Cerebellar nuclear complex (tissue), 1 donor: ENCODE results near the gene C4orf46.
A peak's percentile ranks its signal among the peaks of the same experiment; 100 is the strongest.
"Not testable (repeated sequence)": the region's sequence is repeated elsewhere in the genome, so short reads cannot be mapped to it uniquely, and the experiment has no call there.

Experiments
- DNase-seq, 2 experiments: peaks; one replicate each; lab custom pipeline; 2025; lab: John Stamatoyannopoulos, UW

C4orf46 gene

DNA sequence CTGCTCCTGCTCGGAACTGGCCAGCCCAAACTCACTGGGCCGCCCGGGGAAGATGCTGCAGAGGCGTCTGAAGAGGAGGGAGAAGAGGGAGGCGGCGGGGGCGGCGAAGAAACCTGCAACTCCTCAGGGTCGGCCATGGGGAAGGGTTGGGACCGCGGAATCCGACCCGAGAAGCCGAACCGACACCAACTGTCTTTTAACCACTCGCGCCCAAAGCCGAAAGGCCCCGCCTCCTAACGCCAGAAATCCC, at the start of gene C4orf46:
C4orf46 (minus strand) TSS at position 223 of the 250 bp plus-strand sequence; CDS start at position 137, 86 bp downstream.
- DNase-seq = no peak

DNA sequence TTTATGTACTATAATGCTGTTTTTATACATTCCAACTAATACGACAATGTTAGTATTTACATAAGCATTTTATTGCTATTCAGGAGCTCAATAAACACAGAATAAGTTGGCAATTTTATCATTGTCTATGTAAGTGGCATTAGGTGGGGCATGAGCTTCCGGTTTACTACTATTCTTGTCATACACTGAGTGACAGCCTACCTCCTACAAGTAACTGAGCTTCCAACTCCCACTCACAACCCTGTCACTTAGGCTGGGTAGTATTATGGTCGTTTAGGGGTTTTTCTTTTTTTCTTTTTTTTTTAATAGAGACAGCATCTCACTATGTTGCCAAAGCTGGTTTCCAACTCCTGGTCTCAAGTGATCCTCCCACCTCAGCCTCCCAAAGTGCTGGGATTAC, 44.1 kb upstream of the C4orf46 start:
- no peak for DNase-seq

DNA sequence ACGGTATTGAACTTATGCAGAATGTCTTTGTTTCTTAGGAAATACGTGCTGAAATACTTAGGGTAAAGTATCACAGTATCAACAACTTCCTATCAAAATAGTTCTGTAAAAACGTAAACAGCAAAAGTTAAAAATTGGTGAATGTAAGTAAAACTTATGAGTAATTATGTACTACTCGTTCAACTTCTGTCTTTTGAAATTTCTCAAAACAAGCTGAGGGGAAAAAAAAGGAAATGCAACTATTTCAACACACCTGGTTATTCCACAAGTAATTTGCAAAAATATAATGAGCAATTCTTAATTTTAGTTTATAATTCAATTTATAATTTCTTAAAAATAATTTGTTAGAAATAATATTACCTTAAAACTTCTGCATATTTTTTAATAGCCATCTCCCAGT, 43.2 kb upstream of the C4orf46 start:
- DNase-seq = no peak

DNA sequence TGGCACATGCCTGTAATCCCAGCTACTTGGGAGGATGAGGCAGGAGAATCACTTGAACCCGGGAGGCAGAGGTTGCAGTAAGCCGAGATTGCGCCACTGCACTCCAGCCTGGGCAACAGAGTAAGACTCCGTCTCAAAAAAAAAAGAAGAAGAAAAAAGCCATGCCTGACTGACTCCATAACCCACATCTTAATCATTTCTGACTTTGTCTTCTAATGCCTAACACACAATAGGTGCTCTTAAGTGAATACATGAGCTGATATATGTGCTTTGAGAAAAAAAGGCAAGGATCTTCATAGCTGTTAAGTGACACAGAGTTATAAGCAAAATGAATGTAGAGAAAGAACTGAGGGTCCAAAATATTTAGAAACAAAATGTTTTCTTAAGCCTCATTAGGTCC, 40.9 kb upstream of the C4orf46 start:
- not testable (repeated sequence) for DNase-seq

DNA sequence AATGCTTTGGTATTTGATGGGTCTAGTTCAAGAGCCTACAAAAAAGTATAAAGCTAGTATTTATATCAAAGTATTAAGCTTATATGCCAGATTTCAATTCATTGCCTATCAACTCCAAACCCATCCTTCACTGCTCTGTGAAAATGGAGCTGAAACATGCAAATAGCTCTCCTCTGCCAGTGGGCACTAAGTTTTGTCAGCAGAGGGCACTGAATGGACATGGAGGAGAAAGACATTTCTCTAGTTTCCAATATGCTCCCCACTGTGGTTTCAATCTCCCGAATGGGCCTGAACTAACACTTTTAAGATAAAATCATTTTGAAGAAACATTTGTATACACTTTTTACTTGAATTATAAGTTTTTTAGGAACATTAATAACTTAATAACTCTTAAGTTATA, 39.1 kb upstream of the C4orf46 start:
- DNase-seq = no peak

DNA sequence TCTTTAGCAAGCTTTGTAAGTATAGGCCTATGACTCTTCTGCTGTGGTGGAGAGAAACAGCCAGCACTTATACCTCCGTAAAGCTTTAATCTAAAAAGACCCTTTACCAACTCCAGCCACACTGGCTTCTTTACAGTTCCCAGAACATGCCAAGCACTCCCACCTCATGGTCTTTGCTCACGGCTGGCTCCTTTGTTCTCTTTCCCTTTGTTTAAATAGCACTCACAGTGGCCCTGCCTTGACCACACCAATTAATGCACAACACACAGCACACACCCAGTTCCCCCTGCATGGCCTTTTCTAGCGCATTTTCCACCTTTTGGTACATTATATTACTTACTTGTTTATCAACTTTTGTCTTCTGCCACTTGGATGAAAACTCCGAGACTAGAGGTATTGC, 32.6 kb upstream of the C4orf46 start:
- DNase-seq = no peak

DNA sequence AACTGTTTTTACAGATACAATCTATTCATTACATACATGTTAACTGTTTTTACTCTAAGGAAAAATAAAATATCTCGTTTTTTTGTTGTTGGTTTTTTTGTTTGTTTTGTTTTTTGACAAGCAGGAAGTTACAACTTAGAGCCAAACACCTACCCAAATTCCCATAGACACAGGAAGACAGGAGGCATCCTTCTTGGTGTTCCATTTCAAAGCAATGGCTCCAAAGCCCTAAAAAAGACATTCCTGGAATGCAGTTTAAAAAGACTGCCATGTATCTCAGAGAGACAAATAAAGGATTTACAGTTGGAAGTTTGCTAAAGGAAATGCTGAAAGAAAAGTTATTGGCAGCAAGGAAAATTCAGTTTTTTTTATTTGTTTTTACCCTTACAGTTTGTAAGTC, 17.1 kb upstream of the C4orf46 start:
- no peak for DNase-seq

DNA sequence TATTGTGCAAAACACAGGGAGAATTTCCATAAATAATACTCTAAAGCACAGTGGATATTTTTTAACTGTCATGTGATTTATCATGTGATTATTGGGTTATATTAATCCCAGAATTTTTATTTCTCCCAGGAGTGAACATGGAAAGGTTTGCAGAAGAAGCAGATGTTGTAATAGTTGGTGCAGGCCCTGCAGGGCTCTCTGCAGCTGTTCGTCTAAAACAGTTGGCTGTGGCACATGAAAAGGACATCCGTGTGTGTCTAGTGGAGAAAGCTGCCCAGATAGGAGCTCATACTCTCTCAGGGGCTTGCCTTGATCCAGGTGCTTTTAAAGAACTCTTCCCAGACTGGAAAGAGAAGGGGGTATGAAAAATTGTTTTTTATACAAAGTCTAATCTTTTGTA, 10.4 kb upstream of the C4orf46 start:
- no peak for DNase-seq

DNA sequence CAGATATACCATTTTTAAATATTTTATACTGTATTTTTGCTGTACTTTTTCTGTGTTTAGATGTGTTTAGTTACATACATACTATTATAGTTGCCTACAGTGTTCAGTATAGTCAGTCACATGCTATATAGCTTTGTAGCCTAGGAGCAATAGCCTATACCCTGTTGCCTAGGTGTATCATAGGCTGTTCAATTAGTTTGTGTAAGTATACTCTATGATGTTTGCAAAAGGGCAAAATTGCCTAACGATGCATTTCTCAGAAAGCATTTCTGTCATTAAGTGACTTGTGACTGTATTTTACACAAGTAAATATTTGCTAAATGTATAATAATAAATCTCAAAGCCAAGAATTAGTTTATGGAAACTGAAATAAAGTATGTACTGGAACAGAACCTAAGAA, 9.9 kb upstream of the C4orf46 start:
- no peak for DNase-seq

DNA sequence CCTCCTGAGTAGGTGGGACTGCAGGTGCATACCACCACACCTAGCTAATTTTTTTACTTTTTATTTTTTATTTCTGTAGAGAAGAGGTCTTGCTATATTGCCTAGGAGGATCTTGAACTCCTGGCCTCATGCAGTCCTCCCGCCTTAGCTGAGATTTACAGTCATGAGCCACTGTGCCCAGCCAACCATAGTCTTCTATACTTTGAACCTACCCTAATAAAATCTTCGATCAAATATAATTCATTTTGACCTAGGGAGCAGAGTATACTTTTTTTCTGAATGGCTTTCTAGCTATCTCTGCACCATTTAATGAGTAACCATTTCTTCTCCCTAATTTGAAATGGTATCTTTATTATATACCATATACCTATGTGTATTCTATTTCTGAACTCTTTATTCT, 7.1 kb upstream of the C4orf46 start:
- DNase-seq = no peak

DNA sequence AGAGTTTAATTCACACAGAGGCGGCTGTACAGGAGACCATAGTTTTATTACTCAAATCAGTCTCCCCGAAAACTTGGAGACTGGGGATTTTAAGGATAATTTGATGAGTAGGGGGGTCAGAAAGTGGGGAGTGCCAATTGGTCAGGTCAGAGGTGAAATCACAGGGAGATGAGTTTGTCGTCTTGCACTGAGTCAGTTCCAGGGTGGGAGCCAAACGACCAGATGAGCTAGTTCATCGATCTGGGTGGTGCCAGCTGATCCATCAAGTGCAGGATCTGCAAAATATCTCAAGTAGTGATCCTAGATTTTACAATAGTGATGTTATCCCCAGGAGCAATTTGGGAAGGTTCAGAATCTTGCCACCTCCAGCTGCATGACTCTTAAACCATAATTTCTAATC, 4.4 kb upstream of the C4orf46 start:
- DNase-seq = no peak

DNA sequence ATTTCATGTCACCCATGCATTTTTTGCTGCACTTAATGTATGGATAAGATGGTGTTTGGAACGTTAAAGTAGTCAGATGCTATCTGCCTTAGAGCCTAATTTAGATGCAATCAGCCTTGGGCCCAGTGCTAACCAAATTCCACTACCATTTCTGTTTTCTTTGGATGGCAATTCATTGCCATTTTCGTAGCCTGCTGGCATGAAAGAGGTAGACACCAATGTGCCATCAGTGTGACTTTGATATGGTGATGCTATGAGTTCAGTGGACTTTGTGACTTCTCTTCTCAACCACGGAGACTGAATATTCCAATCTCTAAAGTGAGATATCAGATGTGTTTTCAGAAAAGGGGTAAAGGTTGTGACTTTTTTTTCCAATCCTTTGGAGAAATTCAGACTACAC, 1.9 kb upstream of the C4orf46 start:
- no peak for DNase-seq

DNA sequence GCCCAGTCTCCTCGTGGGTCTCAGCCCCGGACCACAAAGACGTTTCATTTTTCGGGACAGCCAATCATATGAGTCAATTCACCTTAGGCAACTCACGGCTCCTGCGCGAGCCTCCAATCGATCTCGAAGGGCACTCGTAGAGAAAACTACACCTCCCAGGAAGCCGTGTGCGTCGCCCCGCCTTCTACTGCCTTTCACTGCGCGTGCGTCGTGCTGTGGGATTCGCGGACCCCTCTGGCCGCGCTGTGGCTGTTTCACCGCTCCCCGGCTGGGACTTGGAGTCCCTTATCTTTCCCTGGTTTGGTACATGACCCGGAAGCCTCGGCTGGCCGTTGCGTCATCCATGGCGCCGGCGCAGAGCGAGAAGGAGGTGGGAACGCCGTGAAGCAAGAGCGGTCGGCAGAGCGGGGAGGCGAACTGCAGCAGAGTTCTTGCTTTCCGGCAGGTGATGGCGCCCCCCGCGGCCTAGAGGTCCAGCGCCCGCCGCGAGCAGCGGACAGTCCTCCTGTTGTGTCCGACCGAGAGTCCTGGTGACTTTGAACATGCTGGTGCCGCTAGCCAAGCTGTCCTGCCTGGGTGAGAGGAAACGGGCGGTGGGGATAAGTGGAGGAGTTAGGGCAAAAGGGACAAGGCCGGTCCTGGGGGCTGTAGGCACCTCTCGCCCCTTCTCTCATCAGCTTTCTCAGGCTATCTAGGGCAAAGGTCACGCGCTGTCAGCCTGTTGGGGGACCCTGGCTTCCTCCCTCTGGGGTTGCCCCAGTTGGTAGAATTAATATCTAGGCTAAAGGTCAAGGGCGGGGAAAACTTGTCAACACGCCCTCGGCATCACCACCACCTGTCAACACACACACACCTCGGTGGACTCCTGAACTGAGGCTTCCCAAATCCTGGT, 474 bp upstream of the C4orf46 start, which contains the start of gene ETFDH:
ETFDH (plus strand) TSS at position 382 of the 892 bp plus-strand sequence; CDS start at position 543, 161 bp downstream.
- peak; percentile 100 for DNase-seq

DNA sequence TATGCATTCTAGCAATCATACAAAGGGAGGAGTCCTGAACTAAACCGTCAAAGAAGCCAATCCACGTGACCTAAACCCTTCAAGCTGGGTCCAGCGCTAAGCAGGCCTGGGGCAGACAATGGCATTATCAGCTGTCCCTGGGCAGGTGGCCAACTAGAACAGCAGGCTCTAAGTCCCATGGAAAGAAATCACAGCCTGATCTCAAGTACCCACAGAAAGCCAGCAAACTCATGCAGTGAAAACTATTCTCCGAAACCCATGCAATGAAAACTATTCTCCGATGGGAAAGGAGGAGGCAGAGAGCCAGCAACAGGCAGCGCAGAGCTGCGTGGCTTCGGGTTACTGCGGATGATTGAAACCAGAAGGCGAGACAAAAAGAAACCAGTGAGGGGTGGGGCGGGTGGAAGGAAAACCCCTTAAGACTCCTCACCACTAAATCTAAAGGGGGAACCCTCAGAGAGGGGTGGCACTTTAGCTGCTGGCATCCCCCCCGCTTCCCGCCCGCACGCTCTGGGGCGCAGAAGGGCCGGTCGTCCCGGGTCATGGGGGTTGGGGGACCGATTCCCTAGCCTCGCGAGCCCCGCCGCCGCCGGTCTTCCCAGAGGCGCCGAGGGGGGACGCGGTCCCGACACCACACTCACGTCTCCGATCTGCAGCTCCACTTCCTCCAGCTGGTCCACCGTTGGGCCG, 567 bp downstream of the C4orf46 start:
- no peak for DNase-seq

DNA sequence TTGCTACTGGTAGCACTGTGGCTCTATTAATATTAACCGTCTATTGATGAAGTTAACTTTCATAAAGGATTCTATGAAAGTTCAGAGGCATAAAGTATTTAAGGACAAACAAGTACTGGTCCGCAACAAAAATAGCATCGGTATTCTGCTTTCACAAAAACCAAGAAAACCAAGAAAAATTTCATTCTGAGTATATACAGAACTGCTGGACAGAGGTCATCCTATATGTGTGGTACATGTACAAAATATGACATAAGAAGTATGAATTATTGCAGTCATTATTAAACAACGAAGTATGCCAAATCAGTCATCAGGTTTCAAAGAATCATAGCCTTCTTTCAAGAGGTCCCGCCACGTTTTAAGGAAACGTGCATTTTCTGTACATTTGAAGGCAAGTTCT, 2.4 kb downstream of the C4orf46 start:
- no peak for DNase-seq

DNA sequence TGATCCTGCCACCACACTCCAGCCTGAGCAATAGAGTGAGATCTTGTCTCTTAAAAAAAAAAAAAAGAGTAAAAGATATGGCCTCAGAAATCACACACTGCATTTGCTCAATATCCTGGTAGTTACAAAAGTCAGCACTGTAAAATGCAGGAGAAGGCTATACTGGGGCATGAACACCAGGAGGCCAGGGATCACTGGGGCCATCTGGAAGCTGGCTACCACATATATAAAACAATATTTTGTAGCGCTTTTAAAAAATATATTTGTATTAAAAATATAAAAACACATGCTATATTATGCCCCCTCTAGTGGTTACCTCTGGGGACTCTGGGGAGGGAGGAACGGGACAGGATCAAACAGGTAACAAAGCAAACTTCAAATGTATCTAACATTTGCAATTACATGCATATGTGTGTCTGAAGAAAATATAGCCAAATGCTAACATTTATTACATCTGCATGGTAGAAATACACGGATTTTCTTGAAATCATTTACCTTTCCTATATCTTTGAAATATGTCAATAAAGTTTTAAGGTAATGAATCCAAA, 4.0 kb downstream of the C4orf46 start:
- DNase-seq = no peak

DNA sequence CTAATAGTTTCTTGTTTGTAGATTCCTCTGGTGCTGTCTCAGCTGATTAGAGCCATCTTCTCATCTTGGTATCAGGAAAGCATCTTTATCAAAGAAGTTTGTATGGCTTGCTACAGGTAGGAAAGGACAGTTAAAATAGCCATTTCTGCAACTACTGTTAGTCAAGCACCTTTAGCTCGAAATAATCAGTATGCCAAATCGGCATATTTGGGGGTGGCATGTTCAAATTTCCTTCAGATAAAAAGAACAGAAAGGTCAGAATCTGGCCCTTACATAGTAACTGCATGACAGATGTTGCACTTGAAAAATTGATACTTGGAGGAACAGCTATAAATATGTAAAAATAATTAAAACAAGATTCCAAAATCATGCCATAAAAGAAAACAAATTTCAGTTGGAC, 4.8 kb downstream of the C4orf46 start:
- DNase-seq = no peak

DNA sequence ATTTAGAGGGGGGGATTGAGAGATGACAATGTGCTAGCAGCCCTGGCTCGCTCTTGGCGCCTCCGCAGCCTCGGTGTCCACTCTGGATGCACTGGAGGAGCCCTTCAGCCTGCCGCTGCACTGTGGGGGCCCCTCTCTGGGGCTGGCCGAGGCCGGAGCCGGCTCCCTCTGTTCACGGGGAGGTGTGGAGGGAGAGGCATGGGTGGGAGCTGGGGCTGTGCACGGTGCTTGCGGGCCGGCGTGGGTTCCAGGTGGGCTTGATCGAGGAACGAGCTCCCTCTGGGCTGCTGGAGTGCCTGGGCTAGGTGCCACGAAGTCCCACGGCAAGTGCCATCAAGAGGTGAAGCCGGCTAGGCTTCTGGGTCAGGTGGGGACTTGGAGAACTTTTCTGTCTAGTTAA, 6.9 kb downstream of the C4orf46 start:
- DNase-seq = no peak

DNA sequence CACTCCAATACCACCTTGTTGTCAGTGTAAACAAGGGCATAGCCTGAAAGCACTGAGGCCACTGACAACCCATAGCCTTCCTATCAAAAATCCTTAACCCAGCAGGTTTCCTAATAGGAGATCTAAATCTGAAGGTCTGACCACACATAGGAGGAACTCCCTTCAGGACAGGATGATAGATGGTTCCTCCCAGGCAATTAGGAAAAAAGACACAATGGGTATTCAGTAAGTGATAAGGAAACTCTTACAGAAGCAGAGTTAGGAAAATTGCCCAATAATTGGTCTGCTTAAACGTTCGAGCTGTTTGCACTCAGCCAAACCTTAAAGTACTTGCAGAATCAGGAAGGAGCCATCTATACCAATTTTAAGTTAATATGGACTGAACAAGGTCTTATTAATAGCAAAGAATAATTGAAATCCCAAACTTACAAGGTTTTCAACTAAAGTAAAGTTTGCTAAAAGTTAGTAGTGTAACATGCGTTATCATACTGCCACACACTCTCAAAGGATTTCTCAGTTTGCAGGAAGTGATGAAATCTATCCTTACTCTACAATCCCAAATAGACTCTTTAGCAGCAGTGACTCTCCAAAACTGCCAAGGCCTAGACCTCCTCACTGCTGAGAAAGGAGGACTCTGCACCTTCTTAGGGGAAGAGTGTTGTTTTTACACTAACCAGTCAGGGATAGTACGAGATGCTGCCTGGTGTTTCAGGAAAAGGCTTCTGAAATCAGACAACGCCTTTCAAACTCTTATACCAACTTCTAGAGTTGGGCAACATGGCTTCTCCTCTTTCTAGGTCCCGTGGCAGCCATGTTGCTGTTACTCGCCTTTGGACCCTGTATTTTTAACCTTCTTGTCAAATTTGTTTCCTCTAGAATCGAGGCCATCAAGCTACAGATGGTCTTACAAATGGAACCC, 7.7 kb downstream of the C4orf46 start:
- DNase-seq = not testable (repeated sequence)

DNA sequence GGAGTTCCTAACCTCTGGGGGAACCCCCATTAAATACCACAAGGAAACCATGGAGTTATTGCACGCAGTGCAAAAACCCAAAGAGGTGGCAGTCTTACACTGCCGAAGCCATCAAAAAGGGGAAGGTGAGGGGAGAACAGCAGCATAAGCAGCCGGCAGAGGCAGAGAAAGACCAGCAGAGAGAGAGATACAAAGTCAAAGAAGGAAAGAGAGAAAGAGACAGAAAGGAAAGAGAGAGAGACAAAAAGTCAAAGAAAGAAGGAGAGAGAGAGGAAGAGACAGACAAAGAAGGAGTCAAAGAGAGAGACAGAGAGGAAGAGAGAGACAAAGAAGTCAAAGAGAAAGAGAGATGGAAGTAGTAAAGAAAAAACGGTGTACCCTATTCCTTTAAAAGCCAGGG, 8.4 kb downstream of the C4orf46 start:
- DNase-seq = not testable (repeated sequence)

DNA sequence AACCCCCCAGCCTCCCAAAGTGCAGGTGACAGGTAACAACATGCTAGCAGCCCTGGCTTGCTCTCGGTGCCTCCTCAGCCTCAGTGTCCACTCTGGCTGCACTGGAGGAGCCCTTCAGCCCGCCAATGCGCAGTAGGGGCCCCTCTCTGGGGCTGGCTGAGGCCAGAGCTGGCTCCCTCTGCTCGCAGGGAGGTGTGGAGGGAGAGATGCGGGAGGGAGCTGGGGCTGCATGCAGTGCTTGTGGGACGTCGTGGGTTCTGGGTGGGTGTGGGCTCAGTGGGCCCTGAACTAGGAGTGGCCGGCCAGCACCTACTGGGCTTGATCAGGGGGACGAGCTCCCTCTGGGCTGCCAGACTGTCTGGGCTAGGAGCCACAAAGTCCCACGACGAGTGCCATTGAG, 14.4 kb downstream of the C4orf46 start:
- DNase-seq = no peak

DNA sequence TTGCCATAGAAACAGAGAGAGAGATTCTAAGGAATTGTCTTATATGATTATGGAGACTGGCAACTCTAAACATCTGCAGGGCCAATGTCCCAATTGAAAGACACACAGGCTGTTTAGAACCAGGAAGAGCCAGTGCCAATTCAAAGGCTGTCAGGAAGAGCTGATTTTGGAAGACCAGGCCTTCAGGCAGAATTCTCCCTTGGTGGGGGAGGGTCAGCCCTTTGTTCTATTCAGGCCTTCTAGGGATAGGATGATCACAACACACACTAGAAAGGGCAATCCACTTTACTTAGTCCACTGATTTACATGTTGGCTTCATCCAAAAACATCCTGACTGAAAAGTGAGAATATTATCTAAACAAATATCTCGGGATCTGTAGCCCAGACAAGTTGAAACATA, 15.2 kb downstream of the C4orf46 start:
- DNase-seq = no peak
